SJSA1 (cell line): Measurements from ENCODE around the gene ZNF697. TPM values are rescaled to one million over a fixed set of nuclear protein-coding genes. Genes with fewer than 3 reads are reported as not detected.
"Not testable (repeated sequence)": the region's sequence is repeated elsewhere in the genome, so short reads cannot be mapped to it uniquely, and the experiment has no call there.

ENCODE experiments used
- DNase-seq, 2 experiments: peaks; one replicate each; pipeline ENCODE4 v3.0.0-alpha.2; 2015 to 2020; ENCODE audit warnings: low spot score in 2 of 2, low read depth in 1 of 2
- H3K27ac ChIP-seq: fragments of 250-450 bp; sonication (Bioruptor Pico); 2 replicates; pipeline ENCODE4 v1.5.1; 2020; ENCODE audit warnings: mild to moderate bottlenecking, moderate library complexity
- H3K27me3 ChIP-seq: fragments of 250-450 bp; sonication (Bioruptor Pico); replicated peaks from 2 replicates; pipeline ENCODE4 v1.5.1; 2020; ENCODE audit warnings: mild to moderate bottlenecking, moderate library complexity
- H3K36me3 ChIP-seq: fragments of 250-450 bp; sonication (Bioruptor Pico); 2 replicates; pipeline ENCODE4 v1.5.1; 2020; ENCODE audit warnings: mild to moderate bottlenecking
- H3K4me1 ChIP-seq: fragments of 250-450 bp; sonication (Bioruptor Pico); replicated peaks from 2 replicates; pipeline ENCODE4 v1.6.1; 2021; ENCODE audit warnings: mild to moderate bottlenecking
- H3K4me3 ChIP-seq: fragments of 250-450 bp; sonication (Bioruptor Pico); 2 replicates; pipeline ENCODE4 v1.5.1; 2020; ENCODE audit warnings: mild to moderate bottlenecking
- H3K9me3 ChIP-seq: fragments of 250-450 bp; sonication (Bioruptor Pico); replicated peaks from 2 replicates; pipeline ENCODE4 v1.5.1; 2020; ENCODE audit warnings: mild to moderate bottlenecking
- total RNA-seq: library from RNA; depleted of rRNA; stranded (reverse); fragments of >200 nt; shearing (Covaris generic); gene quantifications from 2 replicates; pipeline ENCODE4 v1.2.3, GENCODE V29; 2014; rRNA removed

The ZNF697 gene
- 1.7 and 5.0 TPM in 2 replicates for total RNA-seq

GRCh38 chr1:119647734-119648619, at the start of gene ZNF697:
ZNF697 (minus strand) TSS chr1:119648266; CDS start chr1:119626100, 22,166 bp downstream.
- peak within 1 kb of the TSS; percentile 90 for H3K4me3 ChIP-seq
- H3K27me3 ChIP-seq, result no peaks in the 10 kb centered on the region; the same call in 1 of the 2 replicates
- H3K9me3 ChIP-seq, result no peaks in the 10 kb centered on the region
- H3K4me1 ChIP-seq, result peaks cover 16% of the 10 kb centered on the region
- peaks cover 7% of the 10 kb centered on the region for H3K36me3 ChIP-seq
- H3K27ac ChIP-seq, result peak within 1 kb of the TSS; percentile 38
- DNase-seq, result peak; percentile 94 to 98

DNA sequence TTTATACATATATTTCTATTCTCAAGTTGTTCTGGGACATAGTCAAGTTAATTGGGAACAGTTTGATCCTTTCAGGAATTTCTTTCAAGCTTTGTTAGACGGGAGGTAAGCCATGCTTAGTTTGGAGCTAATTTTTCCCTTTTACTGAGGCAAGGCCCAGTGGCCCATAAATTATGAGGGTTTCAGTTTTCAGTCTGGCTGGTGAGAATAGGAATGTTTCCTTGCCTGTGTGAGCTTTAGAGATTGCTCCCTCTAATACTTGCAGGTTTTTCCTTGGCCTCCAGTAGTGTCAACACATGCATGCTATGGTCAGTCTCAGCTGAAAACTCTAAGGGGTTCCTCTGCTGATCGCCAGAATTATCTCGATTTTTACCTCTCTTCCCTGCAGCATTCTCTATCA, 49.5 kb upstream of the ZNF697 start:
- H3K36me3 ChIP-seq, result no peaks in the 10 kb centered on the region
- no peak overlapping the region for H3K27ac ChIP-seq
- H3K27me3 ChIP-seq, result peaks cover 4% of the 10 kb centered on the region; the same call in 1 of the 2 replicates
- DNase-seq, result no peak
- 0 out of 2 replicates have a peak, but pooled peaks cover 5% of the 10 kb centered on the region for H3K9me3 ChIP-seq
- H3K4me1 ChIP-seq, result no peaks in the 10 kb centered on the region
- no peak overlapping the region for H3K4me3 ChIP-seq

GRCh38 chr1:119696863-119697262, 48.8 kb upstream of the ZNF697 start:
- not testable (repeated sequence) for H3K4me1 ChIP-seq, H3K27ac ChIP-seq, H3K9me3 ChIP-seq, H3K27me3 ChIP-seq, DNase-seq, H3K4me3 ChIP-seq, H3K36me3 ChIP-seq

GRCh38 chr1:119689511-119689910, 41.4 kb upstream of the ZNF697 start:
- Histone ChIP-seq H3K9me3 (no peaks in the 10 kb centered on the region), H3K27me3 (0 out of 2 replicates have a peak, but pooled peaks cover 2% of the 10 kb centered on the region)

GRCh38 chr1:119688810-119689209, 40.7 kb upstream of the ZNF697 start:
- 0 out of 2 replicates have a peak, but pooled peaks cover 7% of the 10 kb centered on the region for H3K27me3 ChIP-seq
- no peaks in the 10 kb centered on the region for H3K36me3 ChIP-seq
- no peak for DNase-seq
- H3K9me3 ChIP-seq, result no peaks in the 10 kb centered on the region
- no peak overlapping the region for H3K4me3 ChIP-seq
- H3K27ac ChIP-seq, result no peak overlapping the region
- H3K4me1 ChIP-seq, result no peaks in the 10 kb centered on the region

More at GRCh38 chr1:119689511-119689910, 41.4 kb upstream of the ZNF697 start:
- no peaks in the 10 kb centered on the region for H3K4me1 ChIP-seq
- no peak overlapping the region for H3K4me3 ChIP-seq
- H3K36me3 ChIP-seq, result no peaks in the 10 kb centered on the region
- H3K27ac ChIP-seq, result no peak overlapping the region
- no peak for DNase-seq

GRCh38 chr1:119687434-119688079, 39.5 kb upstream of the ZNF697 start:
- H3K4me3 ChIP-seq, result no peak overlapping the region
- 0 out of 2 replicates have a peak, but pooled peaks cover 7% of the 10 kb centered on the region for H3K27me3 ChIP-seq
- H3K9me3 ChIP-seq, result no peaks in the 10 kb centered on the region
- H3K4me1 ChIP-seq, result no peaks in the 10 kb centered on the region
- no peak overlapping the region for H3K27ac ChIP-seq
- no peak for DNase-seq
- no peaks in the 10 kb centered on the region for H3K36me3 ChIP-seq

- H3K36me3 ChIP-seq, result no peaks in the 10 kb centered on the region
- no peaks in the 10 kb centered on the region for H3K9me3 ChIP-seq
- H3K4me1 ChIP-seq, result no peaks in the 10 kb centered on the region
- no peak overlapping the region for H3K27ac ChIP-seq
- H3K4me3 ChIP-seq, result no peak overlapping the region
- DNase-seq, result no peak
- 0 out of 2 replicates have a peak, but pooled peaks cover 7% of the 10 kb centered on the region for H3K27me3 ChIP-seq
These were observed 38.6 kb upstream of the ZNF697 start for GRCh38 chr1:119686661-119687060.

- H3K4me1 ChIP-seq, result no peaks in the 10 kb centered on the region
- no peak for DNase-seq
- H3K27ac ChIP-seq, result no peak overlapping the region
- 0 out of 2 replicates have a peak, but pooled peaks cover 7% of the 10 kb centered on the region for H3K27me3 ChIP-seq
- no peaks in the 10 kb centered on the region for H3K9me3 ChIP-seq
- H3K4me3 ChIP-seq, result no peak overlapping the region
- H3K36me3 ChIP-seq, result no peaks in the 10 kb centered on the region
These were observed 35.8 kb upstream of the ZNF697 start for GRCh38 chr1:119683893-119684292.

GRCh38 chr1:119682141-119682540, 34.1 kb upstream of the ZNF697 start:
- Histone ChIP-seq H3K36me3 (no peaks in the 10 kb centered on the region), H3K27ac (no peak overlapping the region), H3K4me1 (no peaks in the 10 kb centered on the region), H3K27me3 (0 out of 2 replicates have a peak, but pooled peaks cover 7% of the 10 kb centered on the region), H3K9me3 (no peaks in the 10 kb centered on the region), H3K4me3 (no peak overlapping the region)
- DNase-seq, result no peak

- H3K4me1 ChIP-seq, result no peaks in the 10 kb centered on the region
- no peak overlapping the region for H3K4me3 ChIP-seq
- H3K27me3 ChIP-seq, result 0 out of 2 replicates have a peak, but pooled peaks cover 7% of the 10 kb centered on the region
- H3K27ac ChIP-seq, result no peak overlapping the region
- H3K9me3 ChIP-seq, result no peaks in the 10 kb centered on the region
- no peak for DNase-seq
- H3K36me3 ChIP-seq, result no peaks in the 10 kb centered on the region
These were observed 33.5 kb upstream of the ZNF697 start for GRCh38 chr1:119681560-119681959.

DNA sequence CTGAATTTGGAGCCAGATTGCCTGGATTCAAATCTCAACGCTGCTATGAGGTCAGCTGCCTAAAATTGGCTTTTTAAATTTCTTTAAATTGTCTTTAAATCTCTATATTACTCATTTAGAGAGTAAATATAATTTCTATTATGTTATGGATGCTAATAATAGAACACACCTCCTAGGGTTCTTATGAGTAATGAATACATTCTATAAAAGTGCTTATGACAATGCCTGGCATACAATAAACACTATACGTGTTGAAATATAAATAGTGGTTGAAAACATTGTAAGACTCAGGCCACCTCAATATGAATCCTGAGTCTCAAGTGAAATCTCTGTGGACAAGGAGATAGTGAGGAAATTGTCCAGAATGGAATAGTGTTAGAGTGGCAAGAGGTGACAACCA, 32.7 kb upstream of the ZNF697 start:
- no peaks in the 10 kb centered on the region for H3K36me3 ChIP-seq
- H3K27me3 ChIP-seq, result 0 out of 2 replicates have a peak, but pooled peaks cover 7% of the 10 kb centered on the region
- H3K4me3 ChIP-seq, result no peak overlapping the region
- no peaks in the 10 kb centered on the region for H3K9me3 ChIP-seq
- DNase-seq, result no peak
- no peak overlapping the region for H3K27ac ChIP-seq
- peaks cover 2% of the 10 kb centered on the region; the same call in 1 of the 2 replicates for H3K4me1 ChIP-seq

- Histone ChIP-seq H3K36me3 (no peaks in the 10 kb centered on the region), H3K9me3 (no peaks in the 10 kb centered on the region), H3K4me3 (no peak overlapping the region), H3K4me1 (peaks cover 5% of the 10 kb centered on the region), H3K27ac (no peak overlapping the region), H3K27me3 (0 out of 2 replicates have a peak, but pooled peaks cover 7% of the 10 kb centered on the region)
- no peak for DNase-seq
These were observed 32.1 kb upstream of the ZNF697 start for GRCh38 chr1:119680193-119680592.

DNA sequence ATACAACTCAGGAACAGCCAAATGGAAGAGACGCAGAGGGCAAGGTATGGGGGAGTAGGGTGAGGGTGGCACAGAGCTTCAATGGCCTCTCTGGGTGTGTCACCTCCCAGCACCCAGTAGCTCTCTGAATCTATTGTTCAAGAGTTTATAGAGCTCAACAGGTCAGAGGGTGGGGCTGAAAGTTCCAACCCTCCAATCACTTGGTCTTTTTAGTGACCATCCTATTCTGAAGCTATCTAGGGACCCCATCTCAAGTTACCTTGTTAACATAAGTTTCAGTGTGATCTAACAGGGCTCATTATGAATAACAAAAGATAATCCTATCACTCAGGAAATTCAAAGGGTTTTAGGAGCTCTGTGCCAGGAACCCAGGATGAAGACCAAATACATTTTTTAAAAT, 31.2 kb upstream of the ZNF697 start:
- no peak overlapping the region for H3K4me3 ChIP-seq
- H3K27me3 ChIP-seq, result 0 out of 2 replicates have a peak, but pooled peaks cover 1% of the 10 kb centered on the region
- no peak overlapping the region for H3K27ac ChIP-seq
- no peak for DNase-seq
- H3K4me1 ChIP-seq, result peaks cover 12% of the 10 kb centered on the region
- H3K9me3 ChIP-seq, result no peaks in the 10 kb centered on the region
- no peaks in the 10 kb centered on the region for H3K36me3 ChIP-seq
